DOHH2 (cell line): ENCODE measurements around the gene SLC39A11.

Source experiments
- EZH2phosphoT487 ChIP-seq: fragments of 200-600 bp; sonication (generic); IDR thresholded peaks from 2 replicates; pipeline ENCODE4 v1.6.1; 2017; ENCODE audit warnings: borderline replicate concordance, mild to moderate bottlenecking, antibody characterized with exemption, low read length, moderate library complexity, mixed read lengths
- TF ChIP-seq, protein P1 (sequence below): fragments of 200-600 bp; sonication (generic); IDR thresholded peaks from one replicate; pipeline ENCODE4 v1.5.1; 2014; ENCODE audit warnings: antibody characterized with exemption, mild to moderate bottlenecking, low read depth, low read length; ENCODE audit not compliant: poor library complexity, severe bottlenecking

DNA sequence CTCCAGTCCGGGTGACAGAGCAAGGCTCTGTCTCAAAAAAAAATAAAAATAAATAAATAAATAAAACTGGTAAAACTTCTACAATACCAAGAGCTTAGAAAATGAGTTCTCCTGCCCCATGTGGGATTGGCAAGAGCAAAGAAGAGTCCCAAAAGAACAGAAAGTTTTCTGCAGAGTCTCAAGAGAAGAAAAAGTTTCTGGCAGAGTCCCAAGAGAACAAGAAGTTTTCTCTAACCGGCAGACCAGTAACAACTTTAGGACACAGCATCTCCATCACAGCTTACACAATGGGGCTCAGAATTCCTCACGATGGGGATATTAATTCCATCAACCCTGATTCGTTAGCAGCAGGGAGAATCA lies 1.1 kb downstream of the SLC39A11 start:
- TF ChIP-seq, protein P1, sequence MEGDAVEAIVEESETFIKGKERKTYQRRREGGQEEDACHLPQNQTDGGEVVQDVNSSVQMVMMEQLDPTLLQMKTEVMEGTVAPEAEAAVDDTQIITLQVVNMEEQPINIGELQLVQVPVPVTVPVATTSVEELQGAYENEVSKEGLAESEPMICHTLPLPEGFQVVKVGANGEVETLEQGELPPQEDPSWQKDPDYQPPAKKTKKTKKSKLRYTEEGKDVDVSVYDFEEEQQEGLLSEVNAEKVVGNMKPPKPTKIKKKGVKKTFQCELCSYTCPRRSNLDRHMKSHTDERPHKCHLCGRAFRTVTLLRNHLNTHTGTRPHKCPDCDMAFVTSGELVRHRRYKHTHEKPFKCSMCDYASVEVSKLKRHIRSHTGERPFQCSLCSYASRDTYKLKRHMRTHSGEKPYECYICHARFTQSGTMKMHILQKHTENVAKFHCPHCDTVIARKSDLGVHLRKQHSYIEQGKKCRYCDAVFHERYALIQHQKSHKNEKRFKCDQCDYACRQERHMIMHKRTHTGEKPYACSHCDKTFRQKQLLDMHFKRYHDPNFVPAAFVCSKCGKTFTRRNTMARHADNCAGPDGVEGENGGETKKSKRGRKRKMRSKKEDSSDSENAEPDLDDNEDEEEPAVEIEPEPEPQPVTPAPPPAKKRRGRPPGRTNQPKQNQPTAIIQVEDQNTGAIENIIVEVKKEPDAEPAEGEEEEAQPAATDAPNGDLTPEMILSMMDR, result no peak
- TF ChIP-seq EZH2phosphoT487, result no peak
